GM18868 (cell line): ENCODE measurements around the gene DDX10.
A peak's percentile ranks its signal among the peaks of the same experiment; 100 is the strongest.

Source experiments
- ATAC-seq: cut with Tn5 transposase; IDR thresholded peaks from one replicate; pipeline ENCODE4 v1.9.1; 2021; ENCODE audit warnings: mild to moderate bottlenecking, moderate library complexity; ENCODE audit not compliant: unreplicated experiment

The DDX10 gene

GRCh38 chr11:108865406-108865805, 200.5 kb downstream of the DDX10 start:
- no peak for ATAC-seq

GRCh38 chr11:108866781-108867180, 201.9 kb downstream of the DDX10 start:
- ATAC-seq = no peak

- ATAC-seq = no peak
Observed at GRCh38 chr11:108870373-108871020, 205.6 kb downstream of the DDX10 start.

- ATAC-seq = peak; percentile 49
Observed at GRCh38 chr11:108871152-108871551, 206.3 kb downstream of the DDX10 start.

- ATAC-seq = no peak
Observed at GRCh38 chr11:108871867-108872266, 207.0 kb downstream of the DDX10 start.

GRCh38 chr11:108872781-108873291, 208.0 kb downstream of the DDX10 start:
- ATAC-seq = no peak

- no peak for ATAC-seq
Observed at GRCh38 chr11:108873310-108873709, 208.4 kb downstream of the DDX10 start.

GRCh38 chr11:108873941-108874340, 209.1 kb downstream of the DDX10 start:
- ATAC-seq = no peak

GRCh38 chr11:108875134-108875533, 210.3 kb downstream of the DDX10 start:
- ATAC-seq = no peak

- no peak for ATAC-seq
Observed at GRCh38 chr11:108877178-108877577, 212.3 kb downstream of the DDX10 start.

GRCh38 chr11:108880510-108880909, 215.6 kb downstream of the DDX10 start:
- no peak for ATAC-seq

- no peak for ATAC-seq
Observed at GRCh38 chr11:108881131-108881530, 216.3 kb downstream of the DDX10 start.

- ATAC-seq = no peak
Observed at GRCh38 chr11:108882211-108882831, 217.5 kb downstream of the DDX10 start.

GRCh38 chr11:108886005-108886659, 221.3 kb downstream of the DDX10 start:
- ATAC-seq = no peak

- no peak for ATAC-seq
Observed at GRCh38 chr11:108886660-108887009, 221.8 kb downstream of the DDX10 start.

- no peak for ATAC-seq
Observed at GRCh38 chr11:108887436-108888238, 222.8 kb downstream of the DDX10 start.

GRCh38 chr11:108890482-108891105, 225.7 kb downstream of the DDX10 start:
- no peak for ATAC-seq

GRCh38 chr11:108891143-108891542, 226.3 kb downstream of the DDX10 start:
- ATAC-seq = no peak

GRCh38 chr11:108891909-108892511, 227.1 kb downstream of the DDX10 start:
- ATAC-seq = no peak
